ENCODE results near the gene MTHFSD.

MTHFSD gene

GRCh38 chr16:86572041-86572521, 17.0 kb upstream of the MTHFSD start:
- Histone ChIP-seq H3K9ac (ENCODE audit: low read length) (no peak overlapping the region), H3K36me3 (replicated peaks; ENCODE audit: insufficient read depth, low read length) (no peaks in the 10 kb centered on the region), H3K4me2 (ENCODE audit: low read depth, low read length) (no peak overlapping the region), H3K9me3 (replicated peaks; ENCODE audit: insufficient read depth, low read length) (no peaks in the 10 kb centered on the region), H3K27ac (ENCODE audit: low read length) (no peak overlapping the region), H3K27me3 (replicated peaks; ENCODE audit: insufficient read depth, low read length) (peaks cover 46% of the 10 kb centered on the region), H3K4me3 (ENCODE audit: low read length) (no peak overlapping the region), H2AFZ (ENCODE audit: low read length) (no peak overlapping the region), H3K79me2 (ENCODE audit: low read length) (no peaks in the 10 kb centered on the region), H4K20me1 (ENCODE audit: insufficient read depth, low read length) (no peaks in the 10 kb centered on the region), H3F3A (ENCODE audit: insufficient read depth, low read length) (no peaks in the 10 kb centered on the region), H3K4me1 (ENCODE audit: low read length) (no peaks in the 10 kb centered on the region), H3K9me2 (replicated peaks; ENCODE audit: insufficient read depth, low read length) (no peaks in the 10 kb centered on the region)
- DNase-seq, result no peak
- TF ChIP-seq EZH2phosphoT487 (IDR thresholded peaks at IDR 0.05; ENCODE audit: low read length), result no peak
- no peak for TF ChIP-seq EZH2 (optimal IDR thresholded peaks at IDR 0.05; ENCODE audit: low read depth, low read length)
- TF ChIP-seq, protein P1, sequence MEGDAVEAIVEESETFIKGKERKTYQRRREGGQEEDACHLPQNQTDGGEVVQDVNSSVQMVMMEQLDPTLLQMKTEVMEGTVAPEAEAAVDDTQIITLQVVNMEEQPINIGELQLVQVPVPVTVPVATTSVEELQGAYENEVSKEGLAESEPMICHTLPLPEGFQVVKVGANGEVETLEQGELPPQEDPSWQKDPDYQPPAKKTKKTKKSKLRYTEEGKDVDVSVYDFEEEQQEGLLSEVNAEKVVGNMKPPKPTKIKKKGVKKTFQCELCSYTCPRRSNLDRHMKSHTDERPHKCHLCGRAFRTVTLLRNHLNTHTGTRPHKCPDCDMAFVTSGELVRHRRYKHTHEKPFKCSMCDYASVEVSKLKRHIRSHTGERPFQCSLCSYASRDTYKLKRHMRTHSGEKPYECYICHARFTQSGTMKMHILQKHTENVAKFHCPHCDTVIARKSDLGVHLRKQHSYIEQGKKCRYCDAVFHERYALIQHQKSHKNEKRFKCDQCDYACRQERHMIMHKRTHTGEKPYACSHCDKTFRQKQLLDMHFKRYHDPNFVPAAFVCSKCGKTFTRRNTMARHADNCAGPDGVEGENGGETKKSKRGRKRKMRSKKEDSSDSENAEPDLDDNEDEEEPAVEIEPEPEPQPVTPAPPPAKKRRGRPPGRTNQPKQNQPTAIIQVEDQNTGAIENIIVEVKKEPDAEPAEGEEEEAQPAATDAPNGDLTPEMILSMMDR (IDR thresholded peaks at IDR 0.05; ENCODE audit: low read length), result no peak

DNA sequence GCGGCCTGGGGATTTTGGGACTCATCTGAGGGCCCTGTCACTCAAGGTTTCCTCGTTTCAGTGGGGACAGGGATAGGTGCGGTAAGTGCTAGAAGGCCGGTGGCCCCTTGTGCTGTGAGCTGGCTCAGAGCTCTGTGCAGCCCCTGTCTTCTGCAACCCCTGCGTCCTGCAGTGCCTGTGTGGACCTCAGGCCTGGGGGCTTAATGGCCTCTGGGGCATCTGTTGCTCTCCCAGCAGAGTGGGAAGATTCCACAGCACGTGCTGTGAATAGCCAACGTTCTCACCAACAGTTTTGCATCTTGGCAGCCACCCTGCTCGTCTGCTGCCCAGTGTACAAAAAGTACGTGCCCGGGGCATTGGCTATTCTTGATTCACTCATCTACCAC, 16.5 kb upstream of the MTHFSD start:
- no peak for DNase-seq
- Histone ChIP-seq H3K79me2 (ENCODE audit: low read length) (no peaks in the 10 kb centered on the region), H3K27me3 (replicated peaks; ENCODE audit: insufficient read depth, low read length) (peaks cover 46% of the 10 kb centered on the region), H3K36me3 (replicated peaks; ENCODE audit: insufficient read depth, low read length) (no peaks in the 10 kb centered on the region), H4K20me1 (ENCODE audit: insufficient read depth, low read length) (no peaks in the 10 kb centered on the region), H3F3A (ENCODE audit: insufficient read depth, low read length) (no peaks in the 10 kb centered on the region), H3K9me2 (replicated peaks; ENCODE audit: insufficient read depth, low read length) (no peaks in the 10 kb centered on the region), H2AFZ (ENCODE audit: low read length) (no peak overlapping the region), H3K4me1 (ENCODE audit: low read length) (no peaks in the 10 kb centered on the region), H3K27ac (ENCODE audit: low read length) (no peak overlapping the region), H3K9me3 (replicated peaks; ENCODE audit: insufficient read depth, low read length) (no peaks in the 10 kb centered on the region), H3K4me3 (ENCODE audit: low read length) (no peak overlapping the region), H3K4me2 (ENCODE audit: low read depth, low read length) (no peak overlapping the region), H3K9ac (ENCODE audit: low read length) (no peak overlapping the region)
- TF ChIP-seq, protein P1 (IDR thresholded peaks at IDR 0.05; ENCODE audit: low read length), result no peak
- no peak for TF ChIP-seq EZH2 (optimal IDR thresholded peaks at IDR 0.05; ENCODE audit: low read depth, low read length)
- TF ChIP-seq EZH2phosphoT487 (IDR thresholded peaks at IDR 0.05; ENCODE audit: low read length), result no peak

- no peaks in the 10 kb centered on the region for H3K79me2 ChIP-seq (ENCODE audit: low read length)
- H3K27ac ChIP-seq (ENCODE audit: low read length), result no peak overlapping the region
- TF ChIP-seq EZH2 (optimal IDR thresholded peaks at IDR 0.05; ENCODE audit: low read depth, low read length) (no peak), EZH2phosphoT487 (IDR thresholded peaks at IDR 0.05; ENCODE audit: low read length) (no peak)
- TF ChIP-seq, protein P1 (IDR thresholded peaks at IDR 0.05; ENCODE audit: low read length), result no peak
- H3F3A ChIP-seq (ENCODE audit: insufficient read depth, low read length), result no peaks in the 10 kb centered on the region
- DNase-seq, result no peak
- H2AFZ ChIP-seq (ENCODE audit: low read length), result no peak overlapping the region
- H3K4me2 ChIP-seq (ENCODE audit: low read depth, low read length), result no peak overlapping the region
- no peaks in the 10 kb centered on the region for H3K9me3 ChIP-seq (replicated peaks; ENCODE audit: insufficient read depth, low read length)
- no peaks in the 10 kb centered on the region for H3K4me1 ChIP-seq (ENCODE audit: low read length)
- H4K20me1 ChIP-seq (ENCODE audit: insufficient read depth, low read length), result no peaks in the 10 kb centered on the region
- no peaks in the 10 kb centered on the region for H3K36me3 ChIP-seq (replicated peaks; ENCODE audit: insufficient read depth, low read length)
- H3K4me3 ChIP-seq (ENCODE audit: low read length), result no peak overlapping the region
- H3K27me3 ChIP-seq (replicated peaks; ENCODE audit: insufficient read depth, low read length), result peaks cover 52% of the 10 kb centered on the region
- no peaks in the 10 kb centered on the region for H3K9me2 ChIP-seq (replicated peaks; ENCODE audit: insufficient read depth, low read length)
- H3K9ac ChIP-seq (ENCODE audit: low read length), result no peak overlapping the region
Observed at GRCh38 chr16:86570558-86571529, 15.8 kb upstream of the MTHFSD start.

All from MM.1S (cell line).